Vagina (tissue), 2 donors: Measurements from ENCODE around the gene SYNGR2.

Source experiments
- POLR2A ChIP-seq, 2 donors: fragments of 450-650 bp; IDR thresholded peaks; one replicate each; pipeline ENCODE4 v1.6.1; 2017; ENCODE audit warnings: antibody characterized with exemption in 2 of 2, mild to moderate bottlenecking in 2 of 2, moderate library complexity in 2 of 2
- POLR2AphosphoS5 ChIP-seq, 2 donors: sonication (generic); formaldehyde crosslinking; IDR thresholded peaks; one replicate each; pipeline ENCODE4 v1.9.0; 2017; ENCODE audit warnings: antibody characterized with exemption in 2 of 2, mild to moderate bottlenecking in 2 of 2, low read depth in 1 of 2; ENCODE audit not compliant: insufficient read depth in 1 of 2
- TF ChIP-seq, protein P1 (sequence below), 3 experiments: fragments of 450-650 bp in 2 of 3; fragments of 200-600 bp in 1 of 3; sonication (generic) in 1 of 3; IDR thresholded peaks; one replicate each; pipeline ENCODE4 v1.5.1; 2017 to 2019; ENCODE audit warnings: antibody characterized with exemption in 3 of 3, mild to moderate bottlenecking in 2 of 3, moderate library complexity in 2 of 3

DNA sequence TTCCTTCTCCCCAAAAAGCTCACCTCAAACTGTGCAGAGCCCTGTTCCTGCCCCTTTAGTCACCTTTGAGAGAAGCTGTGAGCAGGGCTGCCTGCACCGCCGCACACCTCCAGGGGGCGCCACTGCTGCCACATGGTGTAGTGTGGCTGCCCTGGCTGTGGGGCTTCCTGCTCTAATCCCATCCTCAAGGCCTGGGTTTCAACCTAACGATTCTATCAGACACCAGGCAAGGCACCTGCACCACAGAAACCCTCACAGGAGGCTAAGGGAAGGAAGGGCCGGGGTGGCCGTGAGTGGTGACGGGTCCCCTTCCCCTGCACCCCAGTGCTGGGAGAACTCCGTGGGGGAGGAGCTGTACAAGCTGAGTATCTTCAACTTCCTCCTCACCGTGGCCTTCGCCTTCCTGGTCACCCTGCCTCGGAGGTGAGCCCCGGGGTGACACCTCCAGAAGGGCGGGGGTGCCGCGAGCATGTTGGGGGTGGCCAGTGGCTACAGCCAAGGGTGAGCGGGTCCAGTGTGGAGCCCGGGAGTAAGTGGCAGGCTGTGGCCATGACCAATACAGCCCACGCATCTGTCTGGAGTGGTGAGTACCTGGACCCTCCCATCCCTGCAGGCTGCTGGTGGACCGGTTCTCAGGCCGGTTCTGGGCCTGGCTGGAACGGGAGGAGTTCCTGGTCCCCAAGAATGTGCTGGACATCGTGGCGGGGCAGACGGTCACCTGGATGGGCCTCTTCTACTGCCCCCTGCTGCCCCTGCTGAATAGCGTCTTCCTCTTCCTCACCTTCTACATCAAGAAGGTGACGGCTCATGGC is 30.8 kb upstream of the SYNGR2 start:
- TF ChIP-seq, protein P1, sequence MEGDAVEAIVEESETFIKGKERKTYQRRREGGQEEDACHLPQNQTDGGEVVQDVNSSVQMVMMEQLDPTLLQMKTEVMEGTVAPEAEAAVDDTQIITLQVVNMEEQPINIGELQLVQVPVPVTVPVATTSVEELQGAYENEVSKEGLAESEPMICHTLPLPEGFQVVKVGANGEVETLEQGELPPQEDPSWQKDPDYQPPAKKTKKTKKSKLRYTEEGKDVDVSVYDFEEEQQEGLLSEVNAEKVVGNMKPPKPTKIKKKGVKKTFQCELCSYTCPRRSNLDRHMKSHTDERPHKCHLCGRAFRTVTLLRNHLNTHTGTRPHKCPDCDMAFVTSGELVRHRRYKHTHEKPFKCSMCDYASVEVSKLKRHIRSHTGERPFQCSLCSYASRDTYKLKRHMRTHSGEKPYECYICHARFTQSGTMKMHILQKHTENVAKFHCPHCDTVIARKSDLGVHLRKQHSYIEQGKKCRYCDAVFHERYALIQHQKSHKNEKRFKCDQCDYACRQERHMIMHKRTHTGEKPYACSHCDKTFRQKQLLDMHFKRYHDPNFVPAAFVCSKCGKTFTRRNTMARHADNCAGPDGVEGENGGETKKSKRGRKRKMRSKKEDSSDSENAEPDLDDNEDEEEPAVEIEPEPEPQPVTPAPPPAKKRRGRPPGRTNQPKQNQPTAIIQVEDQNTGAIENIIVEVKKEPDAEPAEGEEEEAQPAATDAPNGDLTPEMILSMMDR (IDR thresholded peaks at IDR 0.05), result no peak
- TF ChIP-seq POLR2A (IDR thresholded peaks at IDR 0.05) (no peak), POLR2AphosphoS5 (IDR thresholded peaks at IDR 0.05; ENCODE audit: insufficient read depth in 1 of 2, low read depth in 1 of 2) (no peak)
